HPDE6-E6E7 (cell line): Measurements from ENCODE around the gene KCNIP2.
A peak's percentile ranks its signal among the peaks of the same experiment; 100 is the strongest.

ENCODE experiments used
- DNase-seq: peaks from one replicate; pipeline ENCODE4 v3.0.0; 2011; ENCODE audit warnings: missing footprints; ENCODE audit errors: extremely low spot score

KCNIP2 gene

DNA sequence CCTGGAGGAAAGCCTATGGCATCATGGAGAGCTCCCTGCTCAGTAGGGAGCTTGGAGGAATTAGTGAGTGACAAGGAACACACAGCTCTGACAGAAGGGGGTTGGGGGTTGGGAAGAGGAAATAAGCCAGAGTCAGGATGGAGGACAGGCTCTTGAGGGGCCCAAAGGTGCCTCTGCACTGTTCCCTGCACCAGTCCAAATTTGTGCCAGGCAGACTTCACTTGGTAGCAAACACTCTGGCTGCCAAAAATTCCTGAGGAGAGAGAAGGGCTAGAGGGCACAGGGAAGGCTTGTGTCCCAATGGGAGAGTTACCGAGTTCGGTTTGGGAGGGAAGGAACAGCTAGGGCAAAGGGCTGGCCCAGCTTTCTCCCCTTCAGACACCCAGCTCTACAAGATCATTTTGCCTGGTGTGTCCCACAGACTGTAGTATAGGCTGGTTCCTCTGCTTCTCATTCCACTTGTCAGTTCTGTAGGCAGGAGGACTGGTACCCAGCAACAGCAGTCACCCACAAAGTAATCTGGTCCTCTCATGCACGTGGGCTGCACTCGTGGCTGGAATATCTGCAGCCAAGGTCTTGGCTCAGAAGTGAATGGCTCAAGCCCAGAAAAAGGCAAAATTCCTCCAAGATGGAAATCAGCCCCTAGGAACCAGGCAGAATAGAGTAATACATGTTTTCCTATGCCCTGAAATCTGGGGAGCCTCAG, 8.0 kb upstream of the KCNIP2 start:
- no peak for DNase-seq

DNA sequence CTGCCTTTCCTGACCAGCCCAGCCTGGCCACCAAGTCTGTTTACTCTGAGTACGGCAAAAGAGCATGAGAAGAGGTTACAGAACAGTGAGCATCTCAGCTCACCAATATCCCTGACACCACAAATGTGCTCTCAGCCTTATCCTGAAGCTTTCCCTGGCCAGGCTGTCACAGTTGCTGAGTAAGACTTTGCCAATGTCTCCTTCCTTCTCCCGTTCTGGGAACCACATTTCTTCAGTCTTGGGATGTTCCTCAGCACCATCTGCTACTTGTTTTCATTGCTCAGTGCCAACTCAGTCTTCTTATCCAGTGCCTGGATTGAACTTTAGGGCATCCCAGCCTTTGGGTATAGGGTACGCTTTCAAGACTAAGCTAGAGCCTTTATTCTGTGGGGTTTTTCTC, 7.1 kb upstream of the KCNIP2 start:
- no peak for DNase-seq

DNA sequence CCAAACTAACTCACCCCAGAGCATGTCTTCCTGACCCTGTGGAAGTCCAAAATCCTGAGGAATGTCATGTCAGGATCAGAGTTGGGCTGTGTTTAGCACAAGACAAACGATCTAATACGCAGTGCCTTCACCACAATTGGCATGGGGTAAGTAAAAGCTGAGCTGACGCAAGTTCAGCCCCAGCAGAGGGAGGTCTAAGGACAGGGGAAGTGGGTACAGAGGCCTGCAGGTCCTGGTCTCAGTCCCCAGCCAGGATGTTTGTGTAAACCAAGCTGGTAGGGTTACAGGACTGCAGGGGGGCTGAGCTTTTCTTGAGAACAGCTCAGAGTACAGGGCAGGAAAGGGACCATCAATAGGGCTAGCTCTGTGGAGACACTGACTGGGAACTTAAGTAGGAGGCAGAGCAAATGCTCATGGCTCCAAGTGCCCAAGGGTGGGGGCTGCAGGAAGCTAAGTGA, 5.3 kb upstream of the KCNIP2 start:
- DNase-seq = no peak

DNA sequence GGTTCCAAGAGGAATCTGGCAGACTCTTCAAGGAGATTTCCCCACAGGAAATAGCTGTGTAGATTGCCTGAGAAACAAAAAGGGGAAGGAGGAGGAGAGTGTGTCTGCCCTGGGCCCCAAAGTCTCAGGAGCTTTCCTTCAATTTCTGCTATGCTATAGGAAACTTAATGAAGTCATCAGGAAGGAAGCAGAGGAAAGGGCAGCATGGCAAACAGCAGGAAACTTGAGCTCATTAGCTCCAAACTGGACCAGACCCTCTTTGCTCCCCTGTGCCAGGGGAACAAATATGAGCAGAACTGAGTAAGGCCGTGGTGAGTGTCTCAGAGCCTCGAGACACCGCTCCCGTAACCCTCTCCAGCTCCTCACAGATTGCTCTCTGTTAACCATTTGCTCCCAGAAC, 4.8 kb upstream of the KCNIP2 start:
- no peak for DNase-seq

DNA sequence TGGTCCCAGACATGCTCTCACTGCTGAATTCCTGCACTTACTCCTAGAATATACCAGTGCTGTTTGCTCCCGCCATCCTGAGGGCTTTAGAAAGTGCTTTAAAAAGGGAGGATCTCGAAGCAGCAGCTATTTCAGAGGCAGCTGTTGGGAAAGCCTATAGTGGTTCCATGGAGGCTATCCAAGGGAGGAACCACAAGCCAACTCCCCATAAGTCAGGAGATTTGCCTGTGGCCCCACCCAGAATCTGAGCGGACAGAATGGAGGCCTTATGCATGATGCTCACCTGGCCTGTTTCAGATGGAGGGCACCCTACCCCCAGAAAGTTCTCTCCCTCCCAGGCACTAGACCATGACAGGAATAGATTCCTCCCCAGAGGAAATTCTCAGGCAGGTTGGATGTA, 2.3 kb upstream of the KCNIP2 start:
- DNase-seq = no peak

DNA sequence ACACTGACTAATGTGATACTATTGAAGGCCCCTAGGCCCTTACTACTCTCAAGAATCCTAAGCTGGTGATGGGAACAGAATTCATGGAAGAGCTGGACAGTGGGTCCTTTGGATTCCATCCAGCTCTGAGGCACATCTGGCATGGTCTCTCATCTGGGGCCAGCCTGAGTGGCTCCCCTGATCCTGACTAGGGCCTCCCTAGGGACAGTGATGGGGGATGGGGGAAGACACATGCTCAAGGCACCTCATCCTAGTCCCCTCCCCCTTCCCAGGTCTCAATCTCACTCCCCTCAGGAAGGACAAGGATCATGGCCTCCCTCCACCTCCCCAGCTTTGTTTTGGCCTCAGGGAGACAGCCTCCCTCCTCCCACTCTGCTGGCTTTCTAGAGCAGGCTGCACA, 1.8 kb downstream of the KCNIP2 start:
- no peak for DNase-seq

DNA sequence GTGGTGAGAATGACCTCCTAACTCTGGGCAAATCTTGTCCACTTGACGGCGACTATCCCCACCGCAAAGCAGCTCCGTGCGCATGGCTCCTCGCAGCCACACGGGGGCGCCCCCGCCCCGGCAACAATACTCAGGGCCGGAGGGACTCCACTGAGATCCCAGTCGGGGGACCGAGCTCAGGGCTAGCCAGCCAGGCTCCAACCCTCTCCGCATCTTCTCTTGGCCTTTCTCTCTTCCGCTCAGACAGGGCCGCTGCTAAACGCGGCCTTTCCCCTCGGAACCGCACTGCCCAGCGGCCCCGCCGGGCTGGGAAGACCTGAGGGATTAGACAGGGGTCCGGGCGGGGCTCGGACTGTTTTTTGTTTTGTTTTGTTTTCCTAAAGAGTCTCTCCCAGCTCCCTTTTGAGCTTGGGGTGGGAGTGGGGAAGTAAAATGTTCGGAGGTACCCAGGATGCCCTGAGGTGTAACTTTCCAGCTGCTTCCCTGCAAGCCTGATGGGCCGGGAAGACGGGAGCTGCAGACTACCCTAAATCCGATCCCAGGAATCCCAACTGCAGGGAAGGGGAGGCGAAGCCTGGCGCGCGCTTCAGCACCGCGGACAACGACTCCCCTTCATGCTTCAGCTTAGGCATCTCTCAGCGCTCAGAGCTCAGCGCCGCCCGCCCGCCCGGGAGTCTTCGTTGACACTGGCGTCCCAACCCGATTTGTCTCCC, 2.7 kb downstream of the KCNIP2 start:
- peak; percentile 83 for DNase-seq

DNA sequence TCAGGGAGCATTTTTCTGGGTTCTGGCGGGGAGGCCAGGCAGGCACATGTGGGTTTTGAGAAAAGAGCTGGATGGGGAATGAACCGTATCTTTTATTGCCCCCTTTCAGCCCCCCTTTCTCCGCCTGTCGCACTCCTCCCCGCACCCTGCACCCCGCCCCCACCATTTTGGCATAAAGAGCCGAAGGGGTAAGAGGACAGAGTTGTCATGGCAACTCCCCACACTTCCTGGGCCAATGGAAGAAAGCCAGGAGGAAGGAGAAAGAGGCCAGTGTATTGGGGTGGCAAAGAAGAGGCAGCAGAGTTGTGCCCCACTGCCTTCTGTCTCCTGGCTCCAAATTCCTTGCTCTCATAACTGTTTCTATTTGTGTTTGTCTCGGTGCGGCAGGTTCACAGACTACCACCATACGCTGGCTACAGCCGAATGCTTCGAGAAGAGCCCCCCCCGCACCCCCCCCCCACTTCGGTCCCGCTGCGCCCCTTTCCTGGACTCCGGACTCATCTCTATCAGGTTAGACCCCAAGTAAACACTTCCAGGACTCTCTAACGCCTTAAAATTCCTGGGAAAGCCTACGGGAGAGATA, 3.4 kb downstream of the KCNIP2 start:
- no peak for DNase-seq

DNA sequence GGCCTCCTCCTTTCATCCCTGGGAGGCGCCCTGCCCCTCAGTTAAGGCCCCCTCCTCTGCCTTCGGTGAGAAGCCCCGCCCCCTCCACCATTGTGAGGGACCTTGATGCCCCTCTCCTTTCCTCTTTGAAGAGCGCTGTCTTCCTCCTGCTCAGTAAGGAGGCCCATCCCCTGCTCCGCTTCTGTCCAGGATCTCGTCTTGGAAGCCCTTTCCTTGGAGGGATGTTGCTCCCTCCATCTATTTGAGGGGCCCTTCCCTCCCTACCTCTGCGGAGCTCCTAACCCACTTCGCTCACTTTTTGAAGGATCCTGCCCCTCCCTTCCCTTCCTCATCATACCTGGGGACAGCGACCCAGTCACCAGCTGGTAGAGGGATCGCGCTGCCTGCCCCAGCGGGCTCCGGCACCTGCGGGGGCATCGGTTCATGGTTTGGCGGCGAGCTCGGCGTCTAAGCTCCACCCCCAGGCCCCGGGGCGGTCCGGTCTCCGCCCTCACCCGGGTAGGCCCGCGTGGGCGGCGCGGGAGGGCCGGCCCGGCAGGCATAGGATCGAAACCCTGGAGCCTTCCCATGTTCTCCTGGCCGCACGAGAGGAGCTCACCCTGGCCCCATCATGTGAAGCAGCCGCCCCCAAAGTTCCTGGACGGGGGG, 4.1 kb downstream of the KCNIP2 start:
- DNase-seq = peak; percentile 63

DNA sequence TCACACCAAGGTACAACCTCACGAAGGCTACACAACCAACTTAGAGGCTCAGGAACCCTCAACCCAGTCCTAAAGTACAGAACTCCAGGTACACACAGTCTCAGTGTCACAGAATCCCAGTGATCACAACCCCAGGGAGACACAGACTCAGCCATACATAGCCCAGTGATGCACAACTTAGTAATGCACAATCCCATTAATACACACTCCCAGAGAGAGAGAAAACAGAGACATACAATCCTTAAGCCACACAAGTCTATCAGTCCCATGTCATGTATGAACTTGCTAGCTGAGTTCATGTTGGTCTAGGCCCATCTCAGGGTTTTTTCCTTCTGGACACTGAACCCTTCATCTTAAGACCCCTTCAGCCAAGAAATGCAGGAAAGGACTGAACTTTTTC, 4.6 kb downstream of the KCNIP2 start:
- no peak for DNase-seq

DNA sequence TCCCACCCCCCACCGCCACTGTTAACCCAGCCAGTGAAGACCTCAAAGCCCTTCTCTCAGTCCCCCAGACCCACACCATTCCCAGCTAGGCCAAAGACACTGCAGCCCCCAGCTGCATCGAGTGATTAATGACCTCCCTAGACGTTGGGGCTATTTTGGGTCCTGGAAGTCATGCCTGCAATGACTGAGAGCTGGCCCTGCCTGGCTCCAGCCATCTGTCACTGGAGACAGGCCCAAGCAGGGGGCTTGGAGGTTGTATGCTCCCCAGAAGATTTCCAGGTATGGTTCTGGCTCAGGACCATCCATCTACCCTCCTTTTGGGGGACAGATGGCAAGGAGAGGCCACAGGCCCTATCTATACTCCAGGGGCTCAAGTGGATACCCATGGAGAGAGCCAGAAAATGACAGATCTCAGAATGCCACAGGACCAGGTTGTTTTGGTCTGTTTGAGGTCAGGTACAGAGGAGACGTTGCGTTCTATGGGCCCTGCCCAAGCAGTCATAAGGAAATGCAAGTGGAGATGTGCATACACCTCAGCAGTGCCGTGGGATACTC, 5.1 kb downstream of the KCNIP2 start:
- DNase-seq = no peak

DNA sequence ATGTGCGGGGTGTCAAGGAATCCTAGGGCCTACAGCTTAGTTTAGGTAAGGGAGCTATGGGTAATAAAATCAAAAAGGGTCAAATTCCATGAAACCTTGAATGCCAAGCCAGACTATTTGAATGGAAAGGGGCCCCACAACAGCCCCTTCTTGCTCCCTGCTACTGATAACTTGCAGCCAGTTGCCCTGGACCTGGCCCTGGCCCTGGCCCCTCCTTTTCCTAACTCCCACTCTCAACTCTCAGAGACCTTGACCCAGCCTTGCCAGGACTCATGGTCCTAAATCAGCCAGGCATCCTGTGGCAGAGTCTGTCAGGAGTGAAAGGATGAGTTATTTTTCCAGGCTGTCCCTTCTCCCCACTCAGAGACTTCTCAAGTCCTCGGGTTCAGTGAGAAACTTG, 5.9 kb downstream of the KCNIP2 start:
- no peak for DNase-seq

DNA sequence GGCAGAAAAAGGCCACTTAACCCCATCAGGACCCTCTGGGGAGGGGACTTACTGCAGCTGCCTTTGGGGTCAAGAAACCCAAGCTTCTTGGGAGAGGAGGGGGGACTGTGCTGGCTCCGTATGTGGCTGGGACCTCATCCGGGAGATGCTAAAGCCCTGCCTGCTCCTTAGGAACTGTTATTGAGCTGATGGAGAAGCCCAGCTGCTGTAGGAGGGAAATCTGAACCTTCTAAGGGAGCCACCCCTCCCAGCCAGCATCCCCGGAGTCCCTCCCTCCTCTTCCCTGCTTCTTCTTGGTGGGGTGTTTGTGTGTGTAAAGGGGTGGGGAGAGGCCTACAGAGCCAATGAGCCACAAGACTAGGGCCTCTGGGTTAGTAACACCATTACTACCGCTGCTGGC, 8.2 kb downstream of the KCNIP2 start:
- no peak for DNase-seq

DNA sequence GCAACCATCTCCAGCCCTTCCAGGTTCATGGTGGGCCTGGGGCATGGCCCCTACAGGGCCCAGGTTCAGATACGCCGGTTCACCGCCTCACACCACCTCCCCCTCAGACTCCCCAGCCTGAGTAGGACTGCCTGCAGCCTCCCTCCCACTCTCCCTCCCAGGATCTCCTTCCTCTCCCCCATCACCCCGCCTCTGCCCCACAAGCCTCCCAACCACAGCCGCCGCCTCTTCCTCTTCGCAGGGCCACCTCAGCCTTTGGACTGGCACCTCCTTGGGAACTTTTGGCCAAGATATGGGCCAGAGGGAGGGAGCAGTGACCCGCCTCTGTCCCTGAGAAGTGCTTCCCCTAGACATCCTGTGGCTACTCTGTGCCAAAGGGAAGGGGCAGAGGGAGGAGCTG, 9.3 kb downstream of the KCNIP2 start:
- no peak for DNase-seq

DNA sequence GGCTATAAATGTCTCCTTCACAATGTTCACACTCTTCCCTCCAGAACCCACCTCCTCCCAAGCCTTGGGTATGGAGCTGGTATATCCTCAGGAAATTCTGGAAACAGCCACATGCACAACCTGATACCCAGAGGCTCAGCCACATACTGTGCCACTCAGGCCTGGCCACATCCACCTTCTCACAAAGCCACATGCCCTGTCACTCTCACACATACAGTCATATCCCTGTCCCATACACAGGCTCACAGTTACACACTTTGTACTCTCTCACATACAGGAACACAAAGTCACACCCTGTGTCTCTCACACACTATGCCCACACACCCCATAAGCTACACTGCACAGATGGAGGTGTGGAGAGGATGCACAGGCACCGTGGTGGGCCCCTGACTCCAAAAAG, 10.1 kb downstream of the KCNIP2 start:
- no peak for DNase-seq

DNA sequence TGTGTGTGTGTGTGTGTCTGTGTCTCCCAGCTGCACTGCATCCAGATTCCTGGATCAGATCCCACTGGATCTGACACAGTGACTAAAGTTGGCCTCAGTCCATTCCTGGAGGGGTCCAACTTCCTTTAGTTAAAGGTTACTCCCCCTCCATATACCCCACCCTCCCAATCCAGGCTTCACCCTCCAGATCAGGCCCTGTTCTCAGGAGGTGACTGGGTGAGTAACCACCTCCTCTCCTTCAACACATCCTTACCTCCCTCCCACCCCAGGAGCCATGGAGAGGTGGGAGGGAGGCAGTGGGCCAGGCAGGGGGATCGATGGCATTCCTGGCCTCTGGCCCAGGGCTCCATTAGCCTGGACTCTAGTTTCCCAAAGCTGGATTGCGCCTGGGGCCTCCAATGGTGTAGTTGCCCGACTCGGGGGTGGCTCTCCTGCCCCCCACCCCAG, 11.3 kb downstream of the KCNIP2 start:
- DNase-seq = no peak

DNA sequence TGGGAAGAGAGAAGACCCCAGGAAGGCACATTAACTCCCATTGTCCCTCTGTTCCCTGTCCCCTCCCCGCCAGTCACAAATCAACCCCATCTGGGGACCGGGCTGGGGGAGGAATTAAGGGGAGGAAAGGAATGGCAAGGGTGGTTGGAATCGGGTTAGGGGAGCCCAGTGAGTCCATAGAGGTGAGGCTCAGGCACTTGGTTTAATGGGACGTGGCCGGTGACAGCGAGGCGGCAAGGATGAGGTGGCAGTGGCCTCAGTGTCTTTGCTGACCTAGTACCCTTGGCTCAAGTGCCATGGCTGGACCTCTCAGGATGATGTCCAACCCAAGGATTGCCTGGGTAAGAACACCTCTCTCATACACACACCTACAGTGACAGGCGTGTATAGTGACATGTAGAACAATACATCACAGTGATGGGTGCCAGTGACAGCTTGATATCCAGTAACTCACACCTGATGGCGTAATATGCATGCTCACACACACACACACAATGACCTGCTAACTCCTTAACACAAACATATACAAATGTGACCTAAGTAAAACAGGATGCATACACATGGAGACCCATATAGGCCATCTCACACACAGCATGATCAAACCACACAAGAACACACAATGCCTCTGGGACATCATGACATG, 12.3 kb downstream of the KCNIP2 start:
- DNase-seq = no peak

DNA sequence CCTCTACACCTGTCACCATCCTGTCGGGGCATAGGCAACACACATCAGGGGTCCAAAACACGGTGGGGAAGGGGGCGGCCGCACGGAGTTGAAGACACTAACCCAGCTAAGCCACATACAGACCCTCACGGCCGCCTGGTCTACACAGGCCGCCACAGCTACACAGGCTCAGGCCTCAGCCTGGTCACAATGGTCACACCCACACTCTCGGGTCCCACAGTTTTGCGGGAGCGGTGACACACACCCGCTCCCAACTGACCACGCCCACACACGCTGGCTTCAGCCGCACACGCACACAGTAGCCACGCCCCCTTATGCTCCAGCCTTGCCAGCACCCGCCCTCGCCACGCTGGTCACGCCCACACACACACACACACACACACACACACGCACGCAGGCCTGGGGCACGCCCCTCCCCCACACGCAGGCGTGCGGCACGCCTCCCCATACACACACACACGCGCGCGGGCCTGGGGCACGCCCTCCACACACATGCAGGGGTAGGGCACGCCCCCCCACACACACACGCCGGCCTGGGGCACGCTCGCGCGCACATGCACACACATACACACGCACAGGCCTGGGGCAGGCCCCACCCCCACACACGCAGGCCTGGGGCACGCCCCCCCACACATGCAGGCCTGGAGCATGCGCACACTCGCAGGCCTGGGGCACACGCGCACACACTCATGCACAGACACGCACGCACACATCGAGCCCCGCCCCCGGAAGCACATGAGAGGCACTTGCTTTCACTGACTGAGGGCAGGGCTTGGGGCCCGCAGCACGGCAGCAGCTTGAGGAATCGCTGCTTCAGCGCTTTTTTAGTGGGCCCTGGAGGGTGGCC, 13.1 kb downstream of the KCNIP2 start:
- DNase-seq = peak; percentile 86

DNA sequence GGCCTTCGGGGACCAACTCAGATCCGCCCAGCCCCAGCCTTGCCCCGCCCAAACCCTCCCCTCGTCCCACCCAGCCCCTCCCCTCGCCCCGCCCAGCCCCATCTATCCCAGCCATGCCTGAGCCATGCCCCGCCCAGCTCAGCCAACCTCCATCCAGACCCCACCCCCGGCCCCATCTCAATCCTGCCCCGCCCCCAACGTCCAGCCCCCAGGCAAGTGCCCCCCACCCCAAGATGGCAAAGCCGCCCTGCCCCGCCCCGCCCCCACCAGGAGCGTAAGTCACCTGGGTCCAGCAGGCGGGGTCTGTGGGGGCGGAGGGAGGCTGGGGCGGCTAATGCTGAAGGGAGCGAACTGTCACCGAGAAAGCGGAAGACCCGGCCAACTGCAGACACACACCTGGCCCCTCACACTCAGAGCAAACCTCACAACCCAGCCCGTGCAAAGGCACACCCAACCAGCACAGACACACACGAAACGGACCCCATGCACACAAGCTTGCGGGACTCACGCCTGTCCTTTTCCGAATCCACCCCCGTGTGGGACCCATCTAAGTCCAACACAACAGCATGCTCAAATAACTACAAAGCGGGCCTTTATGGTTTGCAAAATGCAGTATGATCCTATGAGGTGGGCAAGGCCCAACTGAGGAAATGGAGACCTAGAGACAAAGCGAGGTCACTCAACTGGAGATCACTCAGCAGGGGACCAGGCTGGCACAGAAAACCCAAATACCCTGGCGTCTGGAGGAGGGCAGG, 13.9 kb downstream of the KCNIP2 start:
- DNase-seq = no peak
